ENCODE measurements around the gene SLC37A4. TPM values are rescaled to one million over a fixed set of nuclear protein-coding genes. Genes with fewer than 3 reads are reported as not detected.

SLC37A4 gene
- total and polyA plus RNA-seq, 2 of the 13 experiments (the other 11 are each of a cell fraction or from before 2014, with no cell fraction given): 43.0 to 56.1 TPM

GRCh38 chr11:118980191-118980881, 50.3 kb downstream of the SLC37A4 start:
- no peaks in the 10 kb centered on the region for H4K20me1 ChIP-seq (ENCODE audit: insufficient read depth, low read length)
- POLR2A ChIA-PET: no interaction called here
- CTCF ChIA-PET (ENCODE audit: low intra/inter-chr PET ratio, low total read pairs): no interaction called here
- H3K9me3 ChIP-seq (ENCODE audit: low read length): no peaks in the 10 kb centered on the region
- H3K4me1 ChIP-seq (ENCODE audit: insufficient read depth, low read length): no peaks in the 10 kb centered on the region
- no peaks in the 10 kb centered on the region for H3K79me2 ChIP-seq (ENCODE audit: insufficient read depth, low read length)
- H2AFZ ChIP-seq (ENCODE audit: low read length): no peak overlapping the region
- TF ChIP-seq ZNF687 (CRISPR knock-in tag; IDR thresholded peaks at IDR 0.05): peak; percentile 16; the same call in 1 of the 2 replicates
- 0 out of 2 replicates have a peak, but pooled peaks have one; percentile 7 for TF ChIP-seq MNT (IDR thresholded peaks at IDR 0.05)
- TF ChIP-seq ZFP62 (CRISPR knock-in tag; IDR thresholded peaks at IDR 0.05): no peak
- H3K27ac ChIP-seq (ENCODE audit: extremely low read length, insufficient read depth, low read length): no peak overlapping the region
- BruUV-seq (replicated peaks): no TSS peak
- no peak overlapping the region for H3K4me3 ChIP-seq (replicated peaks in 1 of 3; ENCODE audit: insufficient read depth in 1 of 3, low read depth in 2 of 3, low read length in 3 of 3)
- H3K27me3 ChIP-seq (ENCODE audit: control insufficient read depth in 1 of 2, insufficient read depth in 2 of 2, low read length in 2 of 2): peaks cover 0 to 20% of the 10 kb centered on the region in 2 experiments; a peak in 2 of 5 replicates
- in situ Hi-C loops (cut with HindIII; ENCODE audit: extremely low pct_ligation_motif_present, low pct_unique_long_range_greater_than_20kb): no loop called here
- 62% methylated on average over 18 of the region's 21 CpGs for WGBS (ENCODE audit: low lambda C conversion rate)
- H3K36me3 ChIP-seq (replicated peaks in 1 of 2; ENCODE audit: control insufficient read depth in 1 of 2, insufficient read depth in 2 of 2, low read length in 2 of 2): no peaks in the 10 kb centered on the region
- no peak overlapping the region for H3K9ac ChIP-seq (ENCODE audit: insufficient read depth, low read depth, low read length)
- H3K4me2 ChIP-seq (ENCODE audit: low read depth, low read length): no peak overlapping the region
- DNase-seq (ENCODE audit: low spot score) (no peak), FAIRE-seq (no peak), ATAC-seq (no peak; the same call in 2 of the 3 replicates)
- intact Hi-C loops (cut with micrococcal nuclease; ENCODE audit: unreplicated experiment): no loop called here

Measured in HepG2 (cell line).